NCI-H1048 (cell line): Measurements from ENCODE around the gene JAK1.
"Not testable (repeated sequence)": the region's sequence is repeated elsewhere in the genome, so short reads cannot be mapped to it uniquely, and the experiment has no call there.

Experiments
- DNase-seq: peaks from one replicate; lab custom pipeline; 2025; lab: John Stamatoyannopoulos, UW

JAK1 gene

GRCh38 chr1:64838486-64838885 lies 127.9 kb downstream of the JAK1 start:
- no peak for DNase-seq

- no peak for DNase-seq
These were observed 129.5 kb downstream of the JAK1 start for GRCh38 chr1:64836802-64837201.

GRCh38 chr1:64834734-64835133 lies 131.6 kb downstream of the JAK1 start:
- DNase-seq, result no peak

GRCh38 chr1:64830030-64830651 lies 136.2 kb downstream of the JAK1 start:
- no peak for DNase-seq

- no peak for DNase-seq
These were observed 136.8 kb downstream of the JAK1 start for GRCh38 chr1:64829411-64830029.

GRCh38 chr1:64828829-64829228 lies 137.5 kb downstream of the JAK1 start:
- no peak for DNase-seq

GRCh38 chr1:64826991-64827390 lies 139.4 kb downstream of the JAK1 start:
- DNase-seq, result no peak

- peak; percentile 40 for DNase-seq
These were observed 142.5 kb downstream of the JAK1 start for GRCh38 chr1:64823691-64824476.

- DNase-seq, result no peak
These were observed 143.7 kb downstream of the JAK1 start for GRCh38 chr1:64822621-64823020.

- not testable (repeated sequence) for DNase-seq
These were observed 145.8 kb downstream of the JAK1 start for GRCh38 chr1:64820572-64820971.

GRCh38 chr1:64817364-64817763 lies 149.0 kb downstream of the JAK1 start:
- not testable (repeated sequence) for DNase-seq

- DNase-seq, result no peak
These were observed 151.9 kb downstream of the JAK1 start for GRCh38 chr1:64814427-64814826.

- DNase-seq, result no peak
These were observed 155.2 kb downstream of the JAK1 start for GRCh38 chr1:64811131-64811530.

- DNase-seq, result no peak
These were observed 156.3 kb downstream of the JAK1 start for GRCh38 chr1:64810001-64810400.

- no peak for DNase-seq
These were observed 157.0 kb downstream of the JAK1 start for GRCh38 chr1:64809309-64809708.

- DNase-seq, result no peak
These were observed 164.4 kb downstream of the JAK1 start for GRCh38 chr1:64801851-64802523.

GRCh38 chr1:64798872-64799271 lies 167.5 kb downstream of the JAK1 start:
- DNase-seq, result no peak

- DNase-seq, result no peak
These were observed 175.4 kb downstream of the JAK1 start for GRCh38 chr1:64790832-64791487.
